ENCODE results near the gene SH2D2A. TPM values are rescaled to one million over a fixed set of nuclear protein-coding genes. Genes with fewer than 3 reads are reported as not detected.

SH2D2A gene
- total RNA-seq, result 1 to 10 TPM; 3.2 to 3.4 TPM
- long read RNA-seq, donor 1, partial matches to known transcripts, result 1 of 1 reads
- long read RNA-seq, donor 1, other reads (novel, unspliced or antisense), result 0 of 1 reads
- long read RNA-seq, donor 2, partial matches to known transcripts, result 2 of 2 reads
- long read RNA-seq, donor 2, other reads (novel, unspliced or antisense), result 0 of 2 reads

GRCh38 chr1:156816561-156817328, at the start of gene SH2D2A:
SH2D2A (minus strand) TSS chr1:156816848; CDS start chr1:156816708, 140 bp downstream.
- intact Hi-C loops (cut with DNase I), result no loop called here
- peak; percentile 87 for DNase-seq (ENCODE audit: low spot score)

- intact Hi-C loops (cut with DNase I), result loop anchor here in 1 of 2 donors (10.0 kb wide), 1 partner anchor 71 kb away; no protein-coding TSS in a partner anchor
- no peak for DNase-seq (ENCODE audit: low spot score)
Measured at GRCh38 chr1:156865865-156866248, 49.2 kb upstream of the SH2D2A start.

- DNase-seq (ENCODE audit: low spot score), result no peak
- intact Hi-C loops (cut with DNase I), result loop anchor here in 1 of 2 donors (10.0 kb wide), 1 partner anchor 70 kb away; no protein-coding TSS in a partner anchor
Measured at GRCh38 chr1:156865258-156865657, 48.6 kb upstream of the SH2D2A start.

DNA sequence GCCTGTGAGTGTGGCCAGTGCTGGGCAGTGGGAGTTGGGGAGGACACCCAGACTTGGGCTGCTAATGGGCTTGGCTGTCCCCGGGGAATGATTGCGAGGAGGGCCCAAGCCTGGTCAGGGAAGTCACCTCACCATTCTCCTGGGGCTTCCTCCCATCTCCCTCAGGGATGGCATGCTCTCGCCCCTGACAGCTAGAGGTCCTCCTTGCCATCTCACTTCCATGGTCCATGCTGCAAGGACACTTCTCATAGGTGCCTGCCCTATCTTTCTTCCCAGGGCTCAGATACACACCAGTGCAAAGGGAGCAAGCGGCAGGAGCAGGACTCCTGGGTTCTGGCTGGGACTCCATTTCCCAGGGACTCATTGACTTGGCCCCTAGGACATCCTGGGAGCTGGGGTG, 48.1 kb upstream of the SH2D2A start:
- intact Hi-C loops (cut with DNase I), result loop anchor here in 1 of 2 donors (10.0 kb wide), 1 partner anchor 70 kb away; no protein-coding TSS in a partner anchor
- no peak for DNase-seq (ENCODE audit: low spot score)

DNA sequence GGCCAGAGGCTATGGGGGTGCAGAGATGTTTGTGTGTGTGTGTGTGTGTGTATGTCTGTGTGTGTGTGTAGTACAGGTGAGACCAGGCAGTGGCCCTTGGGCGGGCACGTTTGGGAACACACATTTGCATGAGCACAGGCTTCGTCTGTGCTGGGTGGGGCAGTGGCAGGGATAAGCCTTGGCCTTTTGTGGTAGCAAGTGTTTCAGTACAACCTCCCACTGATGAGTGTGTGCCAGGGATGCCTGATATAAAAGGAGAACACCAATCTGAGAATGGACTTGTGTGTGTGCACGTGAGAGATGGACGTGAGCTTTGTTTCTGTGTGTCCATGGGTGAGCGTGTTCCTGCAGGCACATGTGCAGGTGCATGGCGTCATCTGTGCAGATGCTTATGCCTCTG, 47.0 kb upstream of the SH2D2A start:
- intact Hi-C loops (cut with DNase I), result loop anchor here in 1 of 2 donors (10.0 kb wide), 1 partner anchor 69 kb away; no protein-coding TSS in a partner anchor
- no peak for DNase-seq (ENCODE audit: low spot score)

DNA sequence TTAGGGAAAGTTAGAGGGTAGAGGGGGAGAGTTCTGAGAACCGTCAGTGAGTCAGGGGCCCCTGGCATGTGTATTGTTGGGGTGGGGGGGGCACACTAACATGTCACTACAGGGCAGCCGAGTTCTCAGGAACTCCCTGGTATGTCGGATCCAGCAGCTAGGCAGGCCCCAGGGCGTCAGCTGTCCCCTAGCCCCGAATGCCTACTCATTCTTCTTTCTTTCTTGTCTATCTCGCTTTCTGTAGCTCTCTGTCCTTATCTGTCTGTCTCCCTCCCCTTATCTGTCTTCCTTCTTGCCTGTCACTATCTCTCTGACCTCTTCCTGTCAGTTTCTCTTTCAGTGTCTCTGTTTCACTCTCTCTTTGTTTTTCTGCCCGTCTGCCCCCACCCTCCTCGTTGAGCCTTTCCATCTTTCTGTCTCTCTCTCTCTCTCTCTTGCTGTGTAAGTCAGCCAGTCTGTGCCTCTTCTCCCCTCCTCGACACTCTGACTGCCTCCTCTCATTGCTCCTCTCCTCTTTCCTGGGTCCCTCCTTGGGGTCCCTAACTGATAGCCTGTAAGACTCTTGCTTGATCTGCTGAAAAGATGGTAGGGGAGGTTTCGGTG, 46.5 kb upstream of the SH2D2A start:
- intact Hi-C loops (cut with DNase I), result loop anchor here in 1 of 2 donors (10.0 kb wide), 1 partner anchor 68 kb away; no protein-coding TSS in a partner anchor
- DNase-seq (ENCODE audit: low spot score), result no peak

GRCh38 chr1:156862584-156862983, 45.9 kb upstream of the SH2D2A start:
- intact Hi-C loops (cut with DNase I), result loop anchor here in 1 of 2 donors (10.0 kb wide), 1 partner anchor 68 kb away; no protein-coding TSS in a partner anchor
- no peak for DNase-seq (ENCODE audit: low spot score)

DNA sequence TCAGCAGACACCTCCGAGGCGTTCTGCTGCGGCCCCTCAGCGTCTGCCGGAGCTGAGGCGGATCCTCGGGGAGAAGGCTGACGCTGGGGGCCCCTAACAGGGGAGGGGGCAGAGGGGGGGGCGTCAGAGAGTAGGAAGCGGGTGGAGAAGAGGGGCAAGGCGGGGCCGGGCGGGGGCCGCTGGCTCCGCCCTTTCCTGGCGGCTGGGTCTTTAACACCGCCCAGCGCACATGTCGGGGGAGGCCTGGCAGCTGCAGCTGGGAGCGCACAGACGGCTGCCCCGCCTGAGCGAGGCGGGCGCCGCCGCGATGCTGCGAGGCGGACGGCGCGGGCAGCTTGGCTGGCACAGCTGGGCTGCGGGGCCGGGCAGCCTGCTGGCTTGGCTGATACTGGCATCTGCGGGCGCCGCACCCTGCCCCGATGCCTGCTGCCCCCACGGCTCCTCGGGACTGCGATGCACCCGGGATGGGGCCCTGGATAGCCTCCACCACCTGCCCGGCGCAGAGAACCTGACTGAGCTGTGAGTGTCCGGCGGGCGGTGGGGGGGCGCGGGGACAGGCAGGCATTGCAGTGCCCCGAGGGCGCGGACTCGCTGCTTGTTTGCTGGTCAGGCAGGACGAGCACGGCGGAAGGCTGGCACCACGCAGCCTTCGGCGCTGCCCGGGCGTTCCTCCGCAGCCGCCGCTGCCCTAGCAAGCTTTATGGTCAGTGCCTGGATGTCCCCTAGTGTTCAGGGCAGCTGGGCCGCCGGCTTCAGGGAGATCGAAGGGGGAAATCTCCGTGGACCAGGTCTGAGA, 44.2 kb upstream of the SH2D2A start, which contains the start of gene NTRK1:
NTRK1 (plus strand) TSS at position 238 of the 796 bp plus-strand sequence; CDS start at position 308, 70 bp downstream.
- DNase-seq (ENCODE audit: low spot score), result no peak
- intact Hi-C loops (cut with DNase I), result loop anchor here in 1 of 2 donors (10.0 kb wide), 1 partner anchor 66 kb away; no protein-coding TSS in a partner anchor

GRCh38 chr1:156860113-156860627, 43.5 kb upstream of the SH2D2A start:
- intact Hi-C loops (cut with DNase I), result loop anchor here in 1 of 2 donors (10.0 kb wide), 1 partner anchor 65 kb away; no protein-coding TSS in a partner anchor
- peak; percentile 85 for DNase-seq (ENCODE audit: low spot score)

DNA sequence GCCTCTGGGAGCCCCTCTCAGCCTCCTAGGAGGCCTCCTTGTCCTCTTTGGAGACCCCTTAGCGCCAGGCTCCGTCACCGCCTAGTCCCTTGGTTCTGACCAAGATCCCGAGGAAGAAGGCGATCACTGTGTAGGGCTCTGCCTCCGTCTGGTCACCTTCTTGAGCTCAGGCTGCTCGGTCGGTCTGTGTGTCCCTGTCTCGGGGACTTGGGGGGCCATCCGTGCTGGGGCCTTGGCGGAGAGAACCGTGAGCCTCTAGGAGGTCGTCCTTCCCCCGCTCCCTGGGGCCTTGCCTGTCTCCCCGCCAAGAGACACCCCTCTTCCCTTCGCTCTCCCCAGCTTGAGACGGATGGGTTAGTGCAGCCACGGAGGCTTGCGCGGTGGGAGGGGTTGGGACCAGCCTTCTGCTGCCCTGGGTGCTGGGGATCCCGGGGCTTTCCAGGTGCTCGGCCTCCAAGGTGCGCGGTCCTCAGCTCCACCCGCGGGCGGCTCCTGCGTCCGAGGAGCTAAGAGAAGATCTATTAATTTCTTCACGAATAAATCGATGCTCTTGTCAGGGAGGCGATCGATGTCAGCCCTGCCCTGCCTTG, 43.0 kb upstream of the SH2D2A start:
- DNase-seq (ENCODE audit: low spot score), result no peak
- intact Hi-C loops (cut with DNase I), result loop anchor here in 1 of 2 donors (10.0 kb wide), 1 partner anchor 65 kb away; no protein-coding TSS in a partner anchor

DNA sequence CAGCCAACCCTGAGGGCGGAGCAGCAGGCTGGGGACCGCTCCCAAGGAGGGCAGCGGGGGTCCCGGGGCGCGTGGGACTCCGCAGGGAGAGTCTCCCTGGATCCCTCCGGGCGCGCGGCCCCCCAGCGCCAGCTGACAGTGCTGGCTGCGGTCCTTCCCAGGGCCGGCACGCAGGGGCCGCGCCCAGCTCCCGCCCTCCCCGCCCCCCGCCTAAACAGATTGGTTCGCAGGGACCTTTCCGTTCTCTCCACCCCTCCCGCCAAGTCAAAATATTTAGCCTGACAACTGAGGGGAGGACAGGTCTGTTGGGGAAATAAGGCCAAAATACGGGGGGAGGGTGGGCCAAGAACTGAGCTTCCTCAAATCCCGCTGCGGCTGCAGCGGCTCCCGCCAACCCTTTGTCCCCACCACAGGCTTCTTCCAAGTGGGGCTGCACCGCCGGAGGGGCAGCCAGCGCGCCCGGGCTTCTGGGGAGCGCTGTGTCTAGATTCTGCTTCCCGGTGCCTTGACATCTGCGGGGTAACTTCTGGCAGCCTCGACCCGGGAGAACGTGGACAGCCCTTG, 42.4 kb upstream of the SH2D2A start, which contains the start of gene INSRR:
INSRR (minus strand) TSS at position 159 of the 564 bp plus-strand sequence. CDS start 496 bp downstream, outside the sequence.
- intact Hi-C loops (cut with DNase I), result no loop called here
- DNase-seq (ENCODE audit: low spot score), result no peak

- no peak for DNase-seq (ENCODE audit: low spot score)
- intact Hi-C loops (cut with DNase I), result no loop called here
Measured at GRCh38 chr1:156858555-156858956, 41.9 kb upstream of the SH2D2A start.

GRCh38 chr1:156857532-156857931, 40.9 kb upstream of the SH2D2A start:
- no peak for DNase-seq (ENCODE audit: low spot score)
- intact Hi-C loops (cut with DNase I), result no loop called here

GRCh38 chr1:156856282-156856785, 39.7 kb upstream of the SH2D2A start:
- intact Hi-C loops (cut with DNase I), result no loop called here
- DNase-seq (ENCODE audit: low spot score), result no peak

GRCh38 chr1:156854634-156855033, 38.0 kb upstream of the SH2D2A start:
- intact Hi-C loops (cut with DNase I), result no loop called here

GRCh38 chr1:156853761-156854160, 37.1 kb upstream of the SH2D2A start:
- no peak for DNase-seq (ENCODE audit: low spot score)
- intact Hi-C loops (cut with DNase I), result no loop called here

More at GRCh38 chr1:156854634-156855033, 38.0 kb upstream of the SH2D2A start:
- DNase-seq (ENCODE audit: low spot score), result no peak

DNA sequence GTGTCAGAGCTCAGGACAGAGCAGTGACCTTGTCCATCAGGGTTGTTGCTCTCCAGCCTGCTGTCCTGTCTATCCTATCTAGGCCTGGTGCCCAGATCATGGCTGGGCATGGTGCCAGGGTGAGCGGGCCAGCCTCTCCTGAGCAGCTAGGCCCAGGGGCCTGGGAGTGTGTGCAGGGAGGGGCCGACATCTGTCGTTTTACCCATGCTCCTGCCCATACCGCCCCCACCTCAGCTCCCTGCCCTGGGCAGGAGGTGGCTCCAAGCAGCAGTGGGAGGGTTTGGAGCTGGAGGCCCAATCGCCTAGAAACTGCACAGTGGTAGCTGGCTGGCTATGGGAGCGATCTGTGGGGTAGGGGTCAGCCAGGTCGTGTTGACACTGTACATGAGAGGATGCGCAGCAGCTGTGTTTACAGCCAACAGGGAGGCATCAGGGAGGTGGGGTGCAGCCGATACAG, 35.8 kb upstream of the SH2D2A start:
- intact Hi-C loops (cut with DNase I), result no loop called here
- peak; percentile 88 for DNase-seq (ENCODE audit: low spot score)

Data from posterior vena cava (tissue), 2 donors.